PC-3 (cell line): ENCODE data around the gene STK11IP. TPM values are rescaled to one million over a fixed set of nuclear protein-coding genes. Genes with fewer than 3 reads are reported as not detected.

Experiments used
- ATAC-seq: fragments of 200-7000 bp; cut with Tn5 transposase; 2 replicates; pipeline ENCODE4 v1.9.1; 2020; ENCODE audit warnings: mild to moderate bottlenecking, moderate library complexity
- BruUV-seq: library from RNA; stranded (reverse); fragments of 400-500 nt; replicated peaks from 2 replicates; lab custom pipeline; 2021; lab: Mats Ljungman, UMichigan
- CTCF ChIA-PET: fragments of 300-600 bp; sonication (Branson Sonifier 250); formaldehyde crosslinking; loops from one replicate; lab custom pipeline; 2022; ENCODE audit warnings: antibody characterized with exemption; lab: Charles Lee
- POLR2A ChIA-PET: fragments of 300-600 bp; sonication (Branson Sonifier 250); formaldehyde crosslinking; loops from one replicate; lab custom pipeline; 2022; ENCODE audit warnings: antibody characterized with exemption; ENCODE audit not compliant: unreplicated experiment; lab: Charles Lee
- DNase-seq: peaks from one replicate; pipeline ENCODE4 v3.0.0-alpha.2; 2015
- H2AFZ ChIP-seq: fragments of 300-600 bp; sonication (generic); 2 replicates; pipeline ENCODE4 v1.6.0; 2016; ENCODE audit warnings: antibody characterized with exemption, low read length
- H3F3A ChIP-seq: fragments of 300-600 bp; sonication (generic); one replicate; pipeline ENCODE4 v1.6.0; 2017; ENCODE audit warnings: antibody characterized with exemption, low read length, control low read depth, mild to moderate bottlenecking; ENCODE audit not compliant: unreplicated experiment
- H3K27ac ChIP-seq: fragments of 300-600 bp; sonication (generic); 2 replicates; pipeline ENCODE4 v1.5.1; 2016; ENCODE audit warnings: mild to moderate bottlenecking, low read length
- H3K27me3 ChIP-seq: fragments of 300-600 bp; sonication (generic); 2 replicates; pipeline ENCODE4 v1.6.1; 2016; ENCODE audit warnings: low read length, mixed read lengths
- H3K36me3 ChIP-seq: fragments of 300-600 bp; sonication (generic); 2 replicates; pipeline ENCODE4 v1.6.1; 2016; ENCODE audit warnings: low read depth, mixed run types, low read length, mixed read lengths
- H3K4me1 ChIP-seq: fragments of 300-600 bp; sonication (generic); 2 replicates; pipeline ENCODE4 v1.5.1; 2016; ENCODE audit warnings: low read length; ENCODE audit not compliant: insufficient read depth
- H3K4me2 ChIP-seq: fragments of 300-600 bp; sonication (generic); 2 replicates; pipeline ENCODE4 v1.6.0; 2016; ENCODE audit warnings: low read length
- H3K4me3 ChIP-seq: fragments of 300-600 bp; sonication (generic); 2 replicates; pipeline ENCODE4 v1.5.1; 2016; ENCODE audit warnings: mild to moderate bottlenecking, low read length, mixed read lengths
- H3K79me2 ChIP-seq: fragments of 300-600 bp; sonication (generic); 2 replicates; pipeline ENCODE4 v1.6.1; 2017; ENCODE audit warnings: low read length, mixed read lengths
- H3K9ac ChIP-seq: fragments of 300-600 bp; sonication (generic); 2 replicates; pipeline ENCODE4 v1.6.0; 2016; ENCODE audit warnings: mild to moderate bottlenecking, low read length
- H3K9me2 ChIP-seq: fragments of 300-600 bp; sonication (generic); replicated peaks from 2 replicates; pipeline ENCODE4 v1.6.1; 2016; ENCODE audit warnings: mixed run types, low read length, mixed read lengths
- H3K9me3 ChIP-seq: fragments of 300-600 bp; sonication (generic); 2 replicates; pipeline ENCODE4 v1.6.1; 2016; ENCODE audit warnings: low read length, mixed read lengths
- H4K20me1 ChIP-seq: fragments of 300-600 bp; sonication (generic); 2 replicates; pipeline ENCODE4 v1.6.1; 2016; ENCODE audit warnings: low read length, mixed read lengths
- CTCF ChIP-seq: fragments of 300-600 bp; sonication (generic); conservative IDR thresholded peaks from 2 replicates; pipeline ENCODE4 v1.5.1; 2017; ENCODE audit warnings: antibody characterized with exemption, low read depth, mild to moderate bottlenecking, low read length
- EZH2 ChIP-seq: fragments of 300-600 bp; sonication (generic); IDR thresholded peaks from one replicate; pipeline ENCODE4 v1.6.1; 2017; ENCODE audit warnings: antibody characterized with exemption, mild to moderate bottlenecking, low read length; ENCODE audit not compliant: unreplicated experiment
- EZH2phosphoT487 ChIP-seq: fragments of 300-600 bp; sonication (generic); IDR thresholded peaks from 2 replicates; pipeline ENCODE4 v1.6.1; 2018; ENCODE audit warnings: mild to moderate bottlenecking, antibody characterized with exemption, low read length, borderline replicate concordance
- intact Hi-C: fragments of 100-400 bp; cut with micrococcal nuclease; formaldehyde crosslinking; loops from 2 replicates; pipeline ENCODE4 v1.9.0; 2023
- total RNA-seq: library from RNA; depleted of rRNA; stranded (reverse); fragments of >200 nt; gene quantifications from 2 replicates; pipeline ENCODE4 v1.2.3, GENCODE V29; 2014

STK11IP gene
- total RNA-seq, 1 experiment from 2014 or later = 17.7 TPM

GRCh38 chr2:219573166-219573565 is 24.5 kb upstream of the STK11IP start:
- POLR2A ChIA-PET = no interaction called here
- intact Hi-C loops = no loop called here
- TF ChIP-seq CTCF (no peak), EZH2phosphoT487 (no peak), EZH2 (no peak)
- no peak overlapping the region for H3K4me2 ChIP-seq
- peaks cover 20% of the 10 kb centered on the region for H3K79me2 ChIP-seq
- CTCF ChIA-PET = no interaction called here
- H3K9me2 ChIP-seq = no peaks in the 10 kb centered on the region
- H4K20me1 ChIP-seq = no peaks in the 10 kb centered on the region
- H3K27me3 ChIP-seq = no peaks in the 10 kb centered on the region
- H3K9me3 ChIP-seq = no peaks in the 10 kb centered on the region
- no peaks in the 10 kb centered on the region; the same call in 1 of the 2 replicates for H3K36me3 ChIP-seq
- H2AFZ ChIP-seq = no peak overlapping the region
- no peak overlapping the region for H3K9ac ChIP-seq
- ATAC-seq = no peak
- BruUV-seq = no TSS peak
- H3K4me3 ChIP-seq = no peak overlapping the region
- no peak for DNase-seq
- H3K27ac ChIP-seq = no peak overlapping the region
- peaks cover 40% of the 10 kb centered on the region for H3K4me1 ChIP-seq
- no peaks in the 10 kb centered on the region for H3F3A ChIP-seq

- no peaks in the 10 kb centered on the region; the same call in 1 of the 2 replicates for H3K36me3 ChIP-seq
- BruUV-seq = no TSS peak
- H4K20me1 ChIP-seq = no peaks in the 10 kb centered on the region
- no peaks in the 10 kb centered on the region for H3F3A ChIP-seq
- no peaks in the 10 kb centered on the region for H3K9me2 ChIP-seq
- H3K79me2 ChIP-seq = peaks cover 14% of the 10 kb centered on the region
- intact Hi-C loops = no loop called here
- no peak overlapping the region for H2AFZ ChIP-seq
- POLR2A ChIA-PET = no interaction called here
- H3K4me3 ChIP-seq = no peak overlapping the region
- no peak overlapping the region for H3K27ac ChIP-seq
- ATAC-seq (no peak), DNase-seq (no peak)
- no peak for TF ChIP-seq CTCF
- TF ChIP-seq EZH2 = no peak
- no peak for TF ChIP-seq EZH2phosphoT487
- H3K9me3 ChIP-seq = no peaks in the 10 kb centered on the region
- H3K4me1 ChIP-seq = peaks cover 34% of the 10 kb centered on the region
- H3K9ac ChIP-seq = no peak overlapping the region
- no peak overlapping the region for H3K4me2 ChIP-seq
- no peaks in the 10 kb centered on the region for H3K27me3 ChIP-seq
- CTCF ChIA-PET = no interaction called here
Observed at GRCh38 chr2:219574484-219575311, 23.0 kb upstream of the STK11IP start.
